ENCODE data around the gene BNC2.

BNC2 gene

DNA sequence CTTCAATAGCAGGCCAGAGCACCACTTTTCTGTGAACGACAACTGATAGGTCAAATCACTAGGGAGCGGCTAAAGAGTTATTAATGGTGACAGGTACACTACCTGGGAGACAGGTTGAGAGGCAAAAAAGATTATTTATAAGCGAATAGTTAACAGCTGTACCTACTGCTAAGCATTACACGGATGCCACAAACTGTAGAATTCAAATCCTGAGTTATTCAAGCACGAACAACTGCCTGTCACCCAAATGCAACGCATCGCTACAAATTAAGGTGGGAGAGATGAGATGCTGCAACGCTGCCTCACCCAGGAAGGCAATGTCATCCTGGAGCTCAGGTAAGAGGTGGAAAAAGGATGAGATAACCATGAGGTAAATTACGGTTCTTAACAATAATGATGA, 342.9 kb downstream of the BNC2 start:
- DNase-seq = no peak

DNA sequence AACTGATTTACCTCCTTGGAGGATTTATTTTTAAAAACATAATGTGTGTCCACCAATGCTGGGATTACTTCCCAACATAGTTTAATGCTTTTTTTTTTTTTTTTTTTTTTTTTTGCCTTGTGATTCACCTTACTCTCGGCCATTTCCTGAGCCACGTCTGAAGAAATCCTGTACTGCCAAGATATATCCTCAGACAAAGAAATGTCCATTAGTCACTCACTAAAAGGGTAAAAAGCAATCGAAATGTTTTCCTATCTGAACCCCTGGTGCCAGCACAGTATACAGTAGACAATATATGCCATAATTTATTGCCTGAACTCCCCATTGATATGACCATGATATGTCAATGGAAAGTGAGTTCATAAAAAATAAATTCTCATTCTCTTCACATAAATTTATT, 344.1 kb downstream of the BNC2 start:
- DNase-seq = no peak

DNA sequence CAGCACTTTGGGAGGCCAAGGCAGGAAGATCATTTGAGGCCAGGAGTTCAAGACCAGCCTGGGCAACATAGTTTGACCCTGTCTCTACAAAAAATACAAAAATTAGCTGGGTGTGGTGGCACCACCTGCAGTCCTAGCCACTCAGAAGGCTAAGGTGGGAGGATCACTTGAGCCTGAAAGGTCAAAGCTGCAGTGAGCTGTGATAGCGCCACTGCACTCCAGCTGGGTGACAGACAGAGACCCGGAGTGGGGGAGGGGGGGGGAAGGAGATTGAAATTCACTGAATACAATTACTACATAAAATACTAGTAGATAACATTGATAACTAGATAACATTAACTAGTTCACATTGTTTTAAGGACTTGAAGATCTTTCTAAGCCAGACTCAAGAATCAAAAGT, 345.6 kb downstream of the BNC2 start:
- DNase-seq = no peak

DNA sequence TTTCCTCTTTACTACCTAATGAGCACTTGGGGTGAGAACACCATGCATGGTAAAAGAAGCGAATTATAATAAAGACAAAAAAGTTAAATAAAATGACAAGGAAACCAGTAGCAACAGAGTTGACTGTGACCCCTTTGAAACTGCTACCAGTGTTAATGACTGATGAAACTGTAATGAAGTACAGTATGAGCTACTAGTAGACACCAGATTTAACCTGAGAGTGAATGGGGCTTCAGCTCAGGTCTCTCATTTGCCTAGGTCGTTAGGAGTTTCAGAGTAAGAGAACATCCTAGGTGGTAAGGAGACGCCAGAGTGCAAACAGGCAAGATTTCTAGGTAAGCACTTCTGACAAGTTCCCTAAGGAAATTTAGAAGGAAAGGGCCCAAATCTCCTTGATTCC, 346.4 kb downstream of the BNC2 start:
- no peak for DNase-seq

DNA sequence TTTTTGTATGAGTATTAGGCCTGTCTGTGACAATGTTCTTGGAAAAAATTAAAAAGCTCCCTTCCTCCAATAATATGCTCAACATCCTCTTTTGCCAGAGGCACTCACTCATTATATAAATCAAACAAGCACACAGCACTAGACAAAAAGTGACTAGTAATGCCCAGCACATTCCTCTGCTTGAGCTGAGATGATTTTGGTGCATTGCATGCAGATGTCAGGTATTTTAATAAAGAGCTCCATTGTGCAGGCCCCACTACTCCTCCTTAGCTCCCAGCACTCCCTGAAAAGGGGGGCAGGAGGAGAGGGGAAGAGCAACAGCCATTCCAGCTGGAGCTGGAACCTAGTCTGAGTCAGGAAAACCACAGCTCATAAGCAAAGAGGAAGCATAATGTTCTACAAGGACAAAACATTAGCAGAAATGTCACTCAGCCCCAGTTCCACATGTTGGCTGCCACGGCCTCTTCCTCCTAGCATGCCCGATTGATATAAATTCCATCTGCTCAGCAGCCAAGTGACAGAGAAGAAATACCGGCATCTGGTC, 348.5 kb downstream of the BNC2 start:
- DNase-seq = no peak

DNA sequence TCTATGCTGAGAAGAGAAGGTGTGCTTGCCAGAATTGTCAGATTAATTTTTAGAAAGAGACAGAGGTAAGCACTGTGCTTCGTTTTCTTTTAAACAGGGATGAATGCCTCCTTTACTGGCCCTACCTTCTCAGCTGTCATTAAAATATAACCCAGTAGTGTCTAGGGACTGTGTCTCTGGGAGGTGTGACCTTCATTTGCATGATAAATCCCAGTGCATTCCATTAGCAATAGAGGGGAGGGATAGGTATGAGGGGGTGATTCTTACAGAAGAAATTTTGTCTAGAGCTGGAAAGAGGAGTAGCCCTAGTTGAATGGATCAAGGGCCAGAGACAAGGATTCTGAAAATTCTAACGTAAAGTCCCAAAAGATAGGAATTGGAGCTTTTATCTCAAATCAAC, 351.5 kb downstream of the BNC2 start:
- no peak for DNase-seq

DNA sequence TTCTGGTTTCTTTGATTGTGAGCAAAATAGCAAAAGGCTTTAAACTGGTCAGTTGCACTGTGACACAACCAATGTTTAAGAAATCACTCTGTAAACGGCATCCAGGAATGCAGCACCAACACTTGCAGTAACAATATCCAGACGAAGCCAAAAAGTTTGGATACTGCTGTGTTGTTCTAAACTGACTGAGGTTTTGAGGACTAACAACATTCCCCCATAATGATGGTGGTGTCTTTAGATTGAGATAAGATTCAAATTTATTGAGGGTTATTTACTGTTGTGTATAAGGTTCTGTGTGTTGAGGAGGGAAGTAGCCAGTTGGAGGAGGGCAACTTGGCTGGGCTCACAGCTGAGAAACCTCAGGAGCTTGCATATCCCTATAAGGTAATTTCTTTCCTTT, 353.6 kb downstream of the BNC2 start:
- no peak for DNase-seq

DNA sequence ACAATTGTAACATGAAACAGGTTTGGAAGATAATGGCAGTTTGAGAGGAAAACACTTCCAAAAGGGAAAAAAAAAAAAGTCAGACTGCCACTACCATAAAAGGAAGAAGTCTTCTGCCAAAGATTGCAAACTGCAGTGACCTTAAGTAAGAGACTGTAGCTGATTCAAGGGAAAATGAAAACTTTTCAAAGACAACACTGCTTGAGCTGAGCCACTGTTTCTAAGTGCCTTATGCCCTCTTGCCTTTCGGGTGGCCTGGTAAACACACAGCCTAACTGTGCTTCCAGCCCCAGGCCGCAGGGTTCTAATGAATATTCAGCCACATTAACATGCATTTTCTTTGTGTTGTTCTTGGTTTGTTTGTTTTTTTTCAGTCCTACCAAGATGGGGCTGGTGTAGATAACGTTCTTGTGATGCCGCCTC, 354.6 kb downstream of the BNC2 start:
- no peak for DNase-seq

DNA sequence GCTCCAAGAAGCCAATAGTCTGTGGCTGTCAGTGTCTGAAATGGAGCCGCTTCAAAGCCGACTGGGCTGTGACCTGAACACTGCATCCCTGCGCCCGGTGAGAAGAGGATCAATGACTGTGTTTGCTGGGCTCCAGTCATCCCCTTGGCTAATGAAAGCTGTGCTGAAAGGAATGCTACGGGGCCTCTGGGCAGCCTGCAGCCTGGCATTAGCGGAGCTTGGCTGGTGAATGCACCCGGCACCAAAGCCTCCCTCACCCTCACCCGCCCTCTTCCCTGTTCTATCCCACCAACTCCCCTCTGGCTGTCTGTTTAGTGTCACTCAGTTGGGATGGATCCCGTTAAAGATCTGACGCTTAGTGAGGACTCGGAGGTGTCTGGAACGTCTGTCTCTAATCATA, 355.3 kb downstream of the BNC2 start:
- no peak for DNase-seq

DNA sequence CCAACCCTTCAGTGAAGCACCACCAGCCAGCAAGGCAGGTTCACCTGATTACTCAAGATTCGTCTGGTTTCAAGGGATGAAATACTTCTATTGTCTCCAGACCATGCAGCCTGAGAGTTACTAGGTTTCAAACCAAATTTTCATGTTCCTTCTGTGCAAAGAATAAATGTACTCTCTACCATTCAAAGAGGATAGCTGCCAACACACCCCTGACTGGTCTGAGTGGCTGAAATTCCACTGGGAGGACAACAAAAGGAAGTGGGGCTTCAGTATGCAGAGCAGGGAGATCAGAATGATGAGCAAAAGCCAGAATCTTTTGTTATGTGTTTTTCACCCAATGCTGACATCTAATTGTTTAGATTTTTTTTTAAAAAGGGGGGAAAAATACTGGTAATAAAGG, 356.3 kb downstream of the BNC2 start:
- DNase-seq = no peak

DNA sequence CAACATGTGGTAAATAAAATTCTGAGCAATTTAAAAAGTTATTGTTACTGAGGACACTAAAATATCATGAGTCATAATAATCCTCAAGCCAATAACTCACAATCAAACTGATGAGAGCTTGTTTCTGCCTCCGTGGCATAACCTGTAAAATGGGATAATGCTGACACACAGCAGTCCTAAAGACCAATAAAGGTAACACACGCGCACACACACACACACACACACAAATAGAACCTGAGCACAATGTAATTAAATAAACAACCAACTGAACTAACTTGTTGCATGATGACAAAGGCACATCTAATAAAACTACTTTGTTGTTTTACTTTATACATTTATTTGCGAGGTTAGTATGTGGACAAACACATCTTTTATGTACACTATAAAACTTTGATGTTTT, 358.2 kb downstream of the BNC2 start:
- DNase-seq = no peak

DNA sequence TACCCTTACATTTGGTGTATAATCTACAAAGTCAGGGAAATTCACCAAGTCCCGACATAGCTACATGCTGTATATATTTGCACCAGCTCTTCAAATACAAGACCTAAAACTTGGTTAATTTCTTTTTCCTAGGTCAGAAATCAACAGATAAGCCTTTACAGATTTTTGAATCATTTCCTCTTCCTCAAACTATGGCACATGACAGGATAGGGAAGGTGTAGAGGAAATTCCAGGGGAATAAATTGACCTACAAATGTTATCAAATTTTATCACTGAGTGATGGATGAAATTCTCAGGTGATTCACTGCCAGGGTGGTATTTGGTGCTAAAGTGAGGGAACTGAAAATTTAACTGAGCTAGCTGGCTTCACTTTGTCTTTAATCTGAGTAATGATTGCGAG, 360.0 kb downstream of the BNC2 start:
- DNase-seq = no peak

DNA sequence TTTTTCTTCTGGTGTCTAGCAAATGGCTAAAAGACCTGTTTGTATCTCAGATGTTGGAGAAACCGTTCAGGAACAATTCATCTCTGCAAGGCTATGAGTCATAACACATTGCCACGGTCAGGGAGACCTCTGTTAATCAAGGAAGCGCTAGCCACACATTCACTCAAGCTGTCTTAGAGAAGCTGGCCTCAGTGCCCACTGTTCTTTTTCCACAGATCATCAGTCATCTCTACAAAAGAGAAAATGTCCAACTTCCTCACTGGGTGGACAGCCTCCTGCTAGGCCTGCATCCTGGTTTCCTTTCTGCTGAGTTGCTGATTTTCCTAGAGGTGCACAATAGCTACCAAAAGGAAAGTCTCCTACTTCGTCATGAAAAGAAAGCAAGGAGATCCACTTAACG, 360.5 kb downstream of the BNC2 start:
- no peak for DNase-seq

DNA sequence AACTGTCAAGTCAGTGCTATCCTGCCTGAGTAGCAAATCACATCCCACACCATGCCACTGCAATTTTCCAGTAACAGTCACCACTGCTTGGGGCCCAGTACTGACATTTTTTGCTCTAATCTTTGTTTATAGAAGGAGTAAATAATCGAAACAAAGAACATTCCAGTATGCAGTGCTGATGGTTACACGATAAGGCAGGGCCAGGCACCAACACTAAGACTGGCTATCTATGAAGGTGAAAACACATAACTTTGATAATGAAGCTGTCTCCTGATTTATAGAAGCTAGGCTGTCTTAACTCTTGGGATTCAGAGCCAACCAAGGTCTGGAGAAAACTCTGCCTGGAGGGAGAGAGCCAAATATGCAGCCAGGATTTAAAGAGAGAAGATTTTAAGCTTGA, 365.3 kb downstream of the BNC2 start:
- no peak for DNase-seq

DNA sequence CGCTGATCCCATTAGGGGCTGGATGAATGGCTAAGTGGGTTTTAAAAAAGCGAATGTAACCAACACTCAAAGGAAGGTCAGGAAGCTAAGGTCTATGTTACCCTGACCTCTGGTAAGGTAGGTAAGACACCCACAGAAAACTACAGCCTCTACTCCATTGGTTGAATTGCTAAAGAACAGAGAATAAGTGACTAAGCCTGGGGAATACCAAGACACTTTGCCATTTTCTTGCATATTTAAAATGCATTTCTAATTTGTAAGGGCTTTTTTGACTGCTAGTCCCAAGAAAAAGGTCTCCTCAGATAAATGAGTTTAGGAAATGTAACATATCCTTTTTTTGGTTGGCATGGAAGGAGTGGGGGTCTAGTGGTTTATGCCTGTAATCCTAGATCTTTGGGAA, 368.7 kb downstream of the BNC2 start:
- no peak for DNase-seq

DNA sequence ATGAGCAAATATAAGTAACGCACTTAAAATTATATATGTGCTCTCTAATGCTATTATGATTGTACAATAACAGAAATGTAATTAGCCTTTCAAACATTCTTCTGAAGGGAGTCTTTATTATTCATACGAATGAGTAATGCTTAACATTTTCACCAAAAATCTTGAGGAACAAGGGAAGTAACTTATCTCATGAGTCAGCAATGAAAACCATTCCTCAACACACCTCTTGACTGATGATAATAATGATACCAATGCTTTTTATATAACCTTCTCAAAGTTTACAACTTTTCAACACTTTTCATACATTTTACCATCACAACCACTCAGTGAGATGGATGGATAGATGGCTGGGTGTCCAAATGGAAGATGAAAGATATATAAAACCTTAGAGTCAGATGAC, 369.3 kb downstream of the BNC2 start:
- no peak for DNase-seq

DNA sequence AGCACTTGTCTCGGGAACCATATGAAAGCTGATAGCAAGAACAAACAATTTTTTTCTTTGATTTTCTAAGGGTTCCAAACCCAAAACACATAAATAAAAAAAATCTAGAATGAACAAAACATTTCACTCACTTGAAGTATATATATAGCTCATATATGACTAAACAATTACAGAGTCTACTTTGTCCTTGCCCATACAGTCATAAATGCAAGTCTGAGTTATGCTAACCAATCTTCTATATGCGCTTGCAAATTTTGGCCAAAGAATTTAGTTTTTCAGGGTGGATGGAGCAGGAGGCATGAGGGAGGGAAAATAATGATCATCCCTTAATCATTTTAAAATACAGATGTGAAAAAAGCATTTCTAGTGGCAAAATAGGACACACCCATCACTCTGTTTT, 370.1 kb downstream of the BNC2 start:
- no peak for DNase-seq

DNA sequence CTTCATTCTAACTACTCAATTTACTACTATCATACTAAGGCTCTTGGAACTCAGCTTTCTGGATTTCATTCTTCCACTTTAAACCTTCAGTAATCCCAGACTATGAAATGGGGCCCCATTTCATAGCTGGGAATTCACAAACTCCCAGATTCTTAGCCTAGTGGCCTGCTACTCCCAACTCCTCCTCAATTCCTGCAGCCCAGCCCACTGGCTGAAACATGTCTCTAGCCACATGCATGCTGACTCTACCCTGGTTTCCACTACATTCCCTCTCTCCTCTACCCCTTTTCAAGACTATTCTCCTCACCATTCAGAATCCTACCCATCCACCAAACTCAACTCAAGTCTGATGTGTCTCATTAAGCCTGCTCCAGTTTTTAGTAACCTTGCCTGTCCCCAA, 370.6 kb downstream of the BNC2 start:
- no peak for DNase-seq

DNA sequence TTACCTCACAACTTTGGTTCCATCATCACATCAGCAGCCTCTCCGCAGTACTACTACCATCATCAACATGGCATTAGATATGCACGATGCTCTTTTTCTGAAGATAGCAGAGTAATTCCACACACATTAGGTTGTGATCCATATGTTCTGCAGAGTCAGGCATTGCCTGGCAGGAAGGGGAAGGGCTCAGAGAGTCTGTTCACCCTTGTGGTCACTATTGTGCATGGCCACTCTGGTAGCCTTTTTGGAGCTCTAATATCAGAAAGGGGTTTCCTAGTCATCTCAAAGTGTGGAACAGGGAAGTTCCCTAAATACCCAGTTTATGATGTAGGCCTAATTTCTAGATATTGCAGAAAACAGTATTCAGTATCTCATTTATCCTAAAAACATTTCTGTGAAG, 373.6 kb downstream of the BNC2 start:
- no peak for DNase-seq

DNA sequence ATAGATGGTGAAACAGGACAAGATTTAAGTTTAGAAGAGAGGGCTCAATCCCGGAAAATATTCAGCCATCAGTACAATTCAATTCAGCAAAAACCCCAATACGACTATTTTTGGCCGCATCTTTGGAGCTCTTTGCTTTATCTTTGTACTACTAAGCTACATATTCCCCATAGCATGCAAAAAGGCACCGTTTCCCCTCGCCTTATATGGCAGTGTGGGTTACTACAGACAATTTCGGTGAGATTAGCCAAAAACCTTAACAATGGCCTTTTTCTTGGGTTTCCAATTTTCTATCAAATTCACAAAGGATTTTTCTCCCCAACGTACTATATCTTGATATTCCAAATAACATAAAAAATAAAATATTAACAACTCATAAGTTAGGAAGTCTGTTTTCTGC, 382.6 kb downstream of the BNC2 start:
- DNase-seq = no peak

DNA sequence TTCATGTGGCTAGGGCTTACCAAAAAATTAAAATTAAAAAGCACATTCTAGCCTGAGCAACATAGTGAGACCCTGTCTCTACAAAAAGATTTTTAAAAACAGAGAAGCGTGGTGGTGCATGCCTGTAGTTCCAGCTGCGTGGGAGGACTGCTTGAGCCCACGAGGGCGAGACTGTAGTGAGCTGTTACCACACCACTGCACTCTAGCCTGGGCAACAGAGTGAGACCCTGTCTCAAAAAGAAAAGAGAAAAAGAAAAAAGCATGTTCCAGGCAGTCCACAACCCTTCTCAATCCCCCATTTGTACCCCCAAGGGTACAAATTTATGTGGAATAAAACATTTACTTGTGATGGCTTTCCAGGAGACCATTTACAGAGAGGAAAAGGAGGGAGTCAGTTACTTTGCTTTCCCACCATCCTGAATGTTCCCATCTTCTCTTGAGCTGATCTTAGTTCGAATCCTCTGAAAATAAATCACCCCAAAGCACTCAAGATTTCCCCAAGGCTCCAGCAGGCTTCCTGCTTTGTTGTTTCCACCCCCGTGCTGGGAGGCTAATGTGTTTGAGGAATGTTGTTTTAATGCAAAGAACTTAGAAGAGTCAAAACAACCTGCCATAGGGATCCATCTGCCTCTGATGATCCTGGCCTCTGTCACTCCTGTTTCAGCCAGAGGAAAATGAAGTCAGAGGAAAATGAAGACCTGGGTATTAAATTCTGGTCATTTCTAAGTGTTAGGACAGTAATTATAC, 384.7 kb downstream of the BNC2 start:
- no peak for DNase-seq

DNA sequence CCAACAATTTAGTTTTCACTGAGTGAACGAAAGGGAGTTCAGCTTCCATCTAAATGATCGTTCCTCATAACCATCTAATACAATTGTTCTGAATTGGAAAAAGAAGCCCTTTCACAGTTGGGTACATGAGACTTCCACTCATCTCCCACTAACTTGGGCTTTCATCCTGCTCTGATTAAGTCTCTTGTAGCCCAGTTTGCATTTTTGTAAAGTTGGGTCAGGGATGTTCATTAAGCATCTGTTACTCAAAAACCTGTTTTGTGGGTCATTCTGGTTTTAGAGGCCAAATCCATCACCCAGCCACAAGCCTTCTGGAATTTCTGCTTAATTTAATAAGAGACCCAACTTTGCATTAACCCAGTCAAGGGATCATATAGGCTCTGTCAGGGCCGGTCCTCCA, 385.3 kb downstream of the BNC2 start:
- no peak for DNase-seq

DNA sequence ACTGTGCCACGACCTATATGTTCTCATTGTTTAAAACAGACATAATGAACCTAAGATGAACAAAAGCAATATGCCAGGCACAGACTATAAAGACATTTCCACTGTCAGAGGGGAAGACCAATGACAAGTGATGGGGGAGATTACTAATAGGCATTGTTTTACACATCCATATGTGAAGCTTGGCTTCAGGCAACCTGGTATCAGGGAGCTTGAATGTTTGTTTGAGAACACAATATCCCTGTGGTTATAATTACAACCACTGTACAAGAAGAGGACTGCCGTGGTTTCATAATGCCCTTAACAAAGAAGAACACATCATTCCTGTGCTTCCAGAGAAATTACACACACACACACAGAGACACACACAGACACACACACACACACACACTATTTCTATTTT, 385.7 kb downstream of the BNC2 start:
- no peak for DNase-seq

DNA sequence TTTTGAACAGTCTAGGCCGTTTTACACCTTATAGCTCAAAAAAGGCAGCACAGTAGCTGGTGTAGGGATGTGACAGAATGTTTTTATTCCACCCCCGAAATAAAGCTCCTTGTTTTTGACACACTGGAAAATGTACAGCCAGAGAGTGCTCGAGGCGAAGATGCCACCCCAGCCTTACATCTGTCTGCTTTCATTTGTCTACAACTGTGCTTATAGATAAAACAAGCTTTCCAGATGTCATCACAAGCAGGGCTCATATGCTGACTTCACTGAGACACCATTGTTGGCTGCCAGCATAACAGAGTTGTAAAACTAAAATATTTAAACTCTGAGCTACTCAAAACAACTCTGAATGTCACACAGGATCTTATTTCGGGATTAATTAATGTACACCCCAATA, 386.3 kb downstream of the BNC2 start:
- DNase-seq = no peak

DNA sequence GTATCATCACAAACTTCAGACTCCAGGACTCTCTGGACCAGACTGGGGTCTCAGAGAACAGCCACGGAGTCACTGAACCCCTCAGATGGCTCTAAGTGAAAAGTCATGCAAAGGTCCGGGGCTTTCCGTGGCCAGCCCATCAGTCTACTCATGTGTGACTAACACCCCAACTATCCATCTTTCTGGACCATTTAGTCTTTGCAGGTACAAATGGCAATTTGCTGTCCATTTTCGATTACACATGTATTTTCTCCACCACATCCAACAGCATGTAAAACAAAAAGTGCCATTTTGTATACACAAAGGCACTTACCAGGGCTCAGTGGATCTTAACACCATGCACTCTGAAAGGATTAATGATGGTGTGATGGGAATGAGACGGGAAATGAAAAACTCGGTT, 387.7 kb downstream of the BNC2 start:
- DNase-seq = no peak
